GM12878 (cell line): Measurements from ENCODE around the gene ANKRD66. TPM values are rescaled to one million over a fixed set of nuclear protein-coding genes. Genes with fewer than 3 reads are reported as not detected.

Experiments
- ATAC-seq: fragments of 200-7000 bp; cut with Tn5 transposase; 3 replicates; pipeline ENCODE4 v1.9.1; 2020; ENCODE audit warnings: mild to moderate bottlenecking, moderate library complexity
- BruUV-seq: library from RNA; stranded (reverse); fragments of 400-500 nt; replicated peaks from 2 replicates; lab custom pipeline; 2021; lab: Mats Ljungman, UMichigan
- CTCF ChIA-PET: fragments of 300-600 bp; sonication (Branson Sonifier 250); formaldehyde crosslinking; extraction: SDS; loops from one replicate; lab custom pipeline; 2021; ENCODE audit warnings: inconsistent platforms; lab: Yijun Ruan, JAX
- POLR2A ChIA-PET: fragments of 350-600 bp; formaldehyde crosslinking; extraction: SDS; loops from one replicate; lab custom pipeline; 2021; ENCODE audit warnings: inconsistent platforms; lab: Charles Lee
- RAD21 ChIA-PET: fragments of 300-600 bp; sonication (Branson Sonifier 250); formaldehyde crosslinking; loops from one replicate; lab custom pipeline; 2023; ENCODE audit warnings: antibody characterized with exemption; ENCODE audit not compliant: unreplicated experiment; lab: Charles Lee
- SMC1A ChIA-PET: fragments of 300-600 bp; sonication (Branson Sonifier 250); formaldehyde crosslinking; loops from one replicate; lab custom pipeline; 2023; ENCODE audit not compliant: unreplicated experiment, uncharacterized antibody; lab: Charles Lee
- DNase-seq: peaks from one replicate; pipeline ENCODE4 v3.0.0-alpha.2; 2011; ENCODE audit warnings: low read depth, low spot score
- FAIRE-seq: peaks from 3 replicates; lab custom pipeline; 2011; peaks lifted over from hg19 to GRCh38; lab: Jason Lieb, UNC
- H2AFZ ChIP-seq: 2 replicates; pipeline ENCODE4 v1.6.0; 2011; ENCODE audit warnings: low read depth, low read length, control low read depth; ENCODE audit not compliant: control insufficient read depth
- H3K27ac ChIP-seq: 2 replicates; pipeline ENCODE4 v1.5.1; 2011; ENCODE audit warnings: control low read depth; ENCODE audit not compliant: control insufficient read depth, insufficient read depth
- H3K27me3 ChIP-seq, 2 experiments: replicated peaks in 1 of 2; 2 replicates each; pipeline versions ENCODE4 v1.6.0 to v1.6.1; 2011; ENCODE audit warnings: low read length in 1 of 2; ENCODE audit not compliant: control insufficient read depth in 2 of 2, insufficient read depth in 2 of 2
- H3K36me3 ChIP-seq, 2 experiments: 2 replicates each; pipeline ENCODE4 v1.5.1; 2011; ENCODE audit warnings: low read length in 1 of 2; ENCODE audit not compliant: control insufficient read depth in 2 of 2, insufficient read depth in 2 of 2
- H3K4me1 ChIP-seq: 2 replicates; pipeline ENCODE4 v1.6.1; 2011; ENCODE audit warnings: mild to moderate bottlenecking, low read length, moderate library complexity, mixed read lengths; ENCODE audit not compliant: control insufficient read depth, insufficient read depth
- H3K4me2 ChIP-seq: 2 replicates; pipeline ENCODE4 v1.6.0; 2011; ENCODE audit warnings: control low read depth; ENCODE audit not compliant: control insufficient read depth, insufficient read depth
- H3K4me3 ChIP-seq: fragments of 200-600 bp; sonication (generic); 2 replicates; pipeline ENCODE4 v1.5.1; 2016
- H3K79me2 ChIP-seq: 2 replicates; pipeline ENCODE4 v1.6.0; 2011; ENCODE audit warnings: low read length; ENCODE audit not compliant: control insufficient read depth, insufficient read depth
- H3K9ac ChIP-seq: 2 replicates; pipeline ENCODE4 v1.8.0; 2011; ENCODE audit warnings: low read length, control low read depth, mixed read lengths; ENCODE audit not compliant: control insufficient read depth, insufficient read depth
- H3K9me3 ChIP-seq: replicated peaks from 3 replicates; pipeline ENCODE4 v1.5.1; 2011; ENCODE audit warnings: mild to moderate bottlenecking, low read length; ENCODE audit not compliant: control insufficient read depth, insufficient read depth
- H4K20me1 ChIP-seq: 2 replicates; pipeline ENCODE4 v1.6.0; 2011; ENCODE audit not compliant: control insufficient read depth, insufficient read depth
- E2F4 ChIP-seq: IDR thresholded peaks from 2 replicates; pipeline ENCODE4 v1.6.1; 2012; ENCODE audit warnings: low read depth, low read length, improper control_type of control experiment
- HDAC6 ChIP-seq: fragments of 200-600 bp; sonication (generic); IDR thresholded peaks from one replicate; pipeline ENCODE4 v1.8.0; 2017; ENCODE audit warnings: antibody characterized with exemption; ENCODE audit not compliant: unreplicated experiment
- PML ChIP-seq: IDR thresholded peaks from 2 replicates; pipeline ENCODE4 v1.6.1; 2012; ENCODE audit warnings: low read length, inconsistent platforms
- REST ChIP-seq: IDR thresholded peaks from 2 replicates; pipeline ENCODE4 v1.6.1; 2012; ENCODE audit warnings: mild to moderate bottlenecking, low read depth, low read length
- SMARCA5 ChIP-seq: fragments of 450-650 bp; IDR thresholded peaks from 2 replicates; pipeline ENCODE4 v1.6.1; 2017; ENCODE audit warnings: mild to moderate bottlenecking
- TBL1XR1 ChIP-seq: IDR thresholded peaks from 2 replicates; pipeline ENCODE4 v1.6.1; 2012; ENCODE audit warnings: low read depth, low read length, improper control_type of control experiment
- YBX1 ChIP-seq: fragments of 450-650 bp; IDR thresholded peaks from 2 replicates; pipeline ENCODE4 v1.6.1; 2016; ENCODE audit warnings: antibody characterized with exemption
- ZBTB33 ChIP-seq: fragments of 450-650 bp; IDR thresholded peaks from 2 replicates; pipeline ENCODE4 v1.6.1; 2017; ENCODE audit warnings: mild to moderate bottlenecking
- ZNF592 ChIP-seq: fragments of 450-650 bp; IDR thresholded peaks from 2 replicates; pipeline ENCODE4 v1.6.1; 2017; ENCODE audit warnings: mild to moderate bottlenecking, moderate library complexity
- WGBS: methylation state at CpG from one replicate; pipeline ENCODE4 v1.1.6; 2016; ENCODE audit warnings: low lambda C conversion rate; ENCODE audit not compliant: insufficient replicate concordance, insufficient coverage; ENCODE audit errors: missing lambda C conversion rate; 5-methylcytosine and 5-hydroxymethylcytosine counted together
- in situ Hi-C: fragments of 300-500 bp; cut with MboI; formaldehyde crosslinking; loops from 9 replicates; pipeline ENCODE4 v1.14.3; 2018; ENCODE audit warnings: mixed read lengths
- intact Hi-C: fragments of 100-400 bp; cut with micrococcal nuclease; formaldehyde crosslinking; loops from one replicate; pipeline ENCODE4 v1.14.2; 2022; ENCODE audit not compliant: unreplicated experiment
- polyA plus RNA-seq, 11 experiments: library from polyadenylated mRNA; depleted of rRNA in 4 of 11; unstranded in 6 of 11; stranded (reverse) in 5 of 11; fragments of >200 nt; fragmentation: Nextera tagmentation in 4 of 11; fragmentation: Illumina TruSeq in 1 of 11; extraction: Ambion mirVana in 4 of 11; extraction: Trizol in 1 of 11; gene quantifications; 1 replicate in 1 of 11; 2 replicates in 10 of 11; pipeline versions ENCODE4 v1.2.1 to v1.2.3, GENCODE V29; 2011 to 2016; ENCODE audit warnings: inconsistent platforms in 2 of 11, missing spikeins in 2 of 11, low read depth in 1 of 11
- total RNA-seq, 4 experiments: library from RNA; depleted of rRNA in 3 of 4; stranded (reverse); fragments of >200 nt in 3 of 4; fragmentation: Illumina TruSeq in 1 of 4; extraction: Trizol in 1 of 4; gene quantifications; 2 replicates each; pipeline versions ENCODE4 v1.2.1 to v1.2.3, GENCODE V29; 2013 to 2021

Gene ANKRD66
- total and polyA plus RNA-seq, 10 of the 15 experiments (the other 5 are each of a cell fraction or from before 2014, with no cell fraction given) = not detected

- no peaks in the 10 kb centered on the region for H3K79me2 ChIP-seq
- H3K9ac ChIP-seq = no peak overlapping the region
- FAIRE-seq = no peak
- TF ChIP-seq YBX1 (no peak), PML (no peak), HDAC6 (no peak), REST (no peak), TBL1XR1 (no peak), ZBTB33 (no peak), SMARCA5 (no peak), E2F4 (no peak), ZNF592 (no peak)
- no TSS peak for BruUV-seq
- no peak overlapping the region for H2AFZ ChIP-seq
- H3K36me3 ChIP-seq = no peaks in the 10 kb centered on the region
- POLR2A ChIA-PET = no interaction called here
- WGBS = 0% methylated on average over 1 of the region's 1 CpG
- H3K27me3 ChIP-seq = no peaks in the 10 kb centered on the region
- ATAC-seq = no peak
- intact Hi-C loops (no loop called here), in situ Hi-C loops (no loop called here)
- H4K20me1 ChIP-seq = no peaks in the 10 kb centered on the region
- H3K4me3 ChIP-seq = no peak overlapping the region
- RAD21 ChIA-PET = no interaction called here
- no peak overlapping the region for H3K4me2 ChIP-seq
- H3K27ac ChIP-seq = no peak overlapping the region
- DNase-seq = no peak
- H3K4me1 ChIP-seq = no peaks in the 10 kb centered on the region
- SMC1A ChIA-PET = no interaction called here
- H3K9me3 ChIP-seq = no peaks in the 10 kb centered on the region
- CTCF ChIA-PET = interaction anchor here (0.8 kb wide), 1 partner anchor 12 kb away, joined by 3 read pairs; no protein-coding TSS in a partner anchor
Measured at GRCh38 chr6:46799657-46800056, 52.9 kb downstream of the ANKRD66 start.
